ENCODE data around the gene FAM117A.
"Not testable (repeated sequence)": the region's sequence is repeated elsewhere in the genome, so short reads cannot be mapped to it uniquely, and the experiment has no call there.

FAM117A gene

GRCh38 chr17:49739641-49740271 lies 24.2 kb downstream of the FAM117A start:
- peak; percentile 98 for DNase-seq (ENCODE audit: low spot score)

GRCh38 chr17:49738456-49739163 lies 25.3 kb downstream of the FAM117A start:
- DNase-seq (ENCODE audit: low spot score), result peak; percentile 85

GRCh38 chr17:49734515-49735490 lies 29.1 kb downstream of the FAM117A start:
- DNase-seq (ENCODE audit: low spot score), result no peak

GRCh38 chr17:49731435-49731831 lies 32.5 kb downstream of the FAM117A start:
- no peak for DNase-seq (ENCODE audit: low spot score)

- no peak for DNase-seq (ENCODE audit: low spot score)
Measured at GRCh38 chr17:49730785-49731434, 33.0 kb downstream of the FAM117A start.

- DNase-seq (ENCODE audit: low spot score), result no peak
Measured at GRCh38 chr17:49730078-49730784, 33.7 kb downstream of the FAM117A start.

- no peak for DNase-seq (ENCODE audit: low spot score)
Measured at GRCh38 chr17:49729069-49729468, 34.9 kb downstream of the FAM117A start.

GRCh38 chr17:49728425-49728824 lies 35.5 kb downstream of the FAM117A start:
- DNase-seq (ENCODE audit: low spot score), result no peak

GRCh38 chr17:49727380-49727779 lies 36.6 kb downstream of the FAM117A start:
- DNase-seq (ENCODE audit: low spot score), result no peak

GRCh38 chr17:49725452-49726130 lies 38.3 kb downstream of the FAM117A start:
- DNase-seq (ENCODE audit: low spot score), result peak; percentile 66

- not testable (repeated sequence) for DNase-seq (ENCODE audit: low spot score)
Measured at GRCh38 chr17:49724552-49724951, 39.4 kb downstream of the FAM117A start.

GRCh38 chr17:49723423-49723822 lies 40.5 kb downstream of the FAM117A start:
- DNase-seq (ENCODE audit: low spot score), result no peak

GRCh38 chr17:49722066-49722465 lies 41.9 kb downstream of the FAM117A start:
- DNase-seq (ENCODE audit: low spot score), result no peak

GRCh38 chr17:49717371-49717861 lies 46.5 kb downstream of the FAM117A start:
- no peak for DNase-seq (ENCODE audit: low spot score)

GRCh38 chr17:49716668-49717364 lies 47.1 kb downstream of the FAM117A start:
- no peak for DNase-seq (ENCODE audit: low spot score)

- no peak for DNase-seq (ENCODE audit: low spot score)
Measured at GRCh38 chr17:49715717-49716279, 48.1 kb downstream of the FAM117A start.

- DNase-seq (ENCODE audit: low spot score), result no peak
Measured at GRCh38 chr17:49715216-49715615, 48.7 kb downstream of the FAM117A start.

GRCh38 chr17:49708515-49709183 lies 55.3 kb downstream of the FAM117A start:
- peak; percentile 79 for DNase-seq (ENCODE audit: low spot score)
